ENCODE measurements around the gene TICAM2. TPM values are rescaled to one million over a fixed set of nuclear protein-coding genes. Genes with fewer than 3 reads are reported as not detected.

The TICAM2 gene
- total RNA-seq, 3 donors from 2014 or later: 0.98 to 1.6 (median 1.5) TPM

DNA sequence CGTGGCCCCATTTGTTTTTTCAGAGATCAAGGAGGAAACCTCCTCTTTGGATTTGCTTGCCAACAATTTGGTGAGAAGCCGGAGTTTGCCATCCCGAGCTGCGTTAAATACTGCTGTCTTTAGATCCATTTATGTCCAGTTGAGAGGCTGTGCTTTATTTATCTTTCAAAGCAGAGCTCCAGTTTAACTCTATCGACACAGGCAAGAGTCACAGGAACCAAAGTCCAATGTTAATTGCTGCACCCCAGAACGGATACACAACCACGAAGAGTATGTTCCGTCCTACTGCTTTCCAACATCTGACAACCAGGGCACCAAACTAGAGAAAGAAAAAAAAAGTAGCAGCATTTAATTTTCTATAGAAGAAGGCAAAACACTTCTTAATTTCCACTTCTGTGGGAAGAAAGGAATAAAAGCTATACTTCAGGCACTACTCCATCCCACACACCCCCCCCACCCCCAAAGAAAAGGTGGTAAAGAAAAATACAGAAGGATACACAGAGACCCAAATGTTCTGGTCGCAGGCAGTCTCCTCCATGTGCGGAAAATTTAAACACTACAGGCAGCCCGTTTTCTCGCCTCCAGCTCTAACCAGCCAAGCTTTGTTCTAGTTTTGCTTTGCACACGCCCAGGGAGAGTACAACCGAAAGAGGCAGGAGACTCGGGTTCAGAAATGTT is 58.8 kb downstream of the TICAM2 start:
- TF ChIP-seq CTCF (IDR thresholded peaks at IDR 0.05) (no peak), POLR2A (IDR thresholded peaks at IDR 0.05) (no peak), POLR2AphosphoS5 (IDR thresholded peaks at IDR 0.05) (no peak)
- no peaks in the 10 kb centered on the region for H3K27me3 ChIP-seq
- H3K27ac ChIP-seq: peak overlapping the region; percentile 99 to 100
- intact Hi-C loops (cut with DNase I; ENCODE audit: low total_unique reads): no loop called here
- peak overlapping the region; percentile 85 to 96 (median 90) for H3K4me3 ChIP-seq
- peak; percentile 38 to 53 for DNase-seq (ENCODE audit: low spot score in 2 of 2)
- H3K36me3 ChIP-seq: no peaks in the 10 kb centered on the region
- H3K9me3 ChIP-seq: peaks cover 5 to 10% of the 10 kb centered on the region in 2 donors
- H3K4me1 ChIP-seq: peaks cover 0 to 13% of the 10 kb centered on the region in 2 donors

GRCh38 chr5:115542651-115543364 is 59.5 kb downstream of the TICAM2 start:
- DNase-seq (ENCODE audit: low spot score in 2 of 2): no peak
- H3K36me3 ChIP-seq: no peaks in the 10 kb centered on the region
- peak overlapping the region; percentile 99 to 100 for H3K27ac ChIP-seq
- peaks cover 0 to 13% of the 10 kb centered on the region in 2 donors for H3K4me1 ChIP-seq
- TF ChIP-seq POLR2AphosphoS5 (IDR thresholded peaks at IDR 0.05) (no peak), CTCF (IDR thresholded peaks at IDR 0.05) (no peak), POLR2A (IDR thresholded peaks at IDR 0.05) (no peak)
- intact Hi-C loops (cut with DNase I; ENCODE audit: low total_unique reads): no loop called here
- H3K27me3 ChIP-seq: no peaks in the 10 kb centered on the region
- peak overlapping the region; percentile 85 to 96 (median 90) for H3K4me3 ChIP-seq
- H3K9me3 ChIP-seq: peaks cover 5 to 10% of the 10 kb centered on the region in 2 donors

GRCh38 chr5:115542086-115542485 is 60.2 kb downstream of the TICAM2 start:
- H3K27me3 ChIP-seq: no peaks in the 10 kb centered on the region
- peaks cover 0 to 13% of the 10 kb centered on the region in 2 donors for H3K4me1 ChIP-seq
- TF ChIP-seq CTCF (IDR thresholded peaks at IDR 0.05): no peak
- no peak for TF ChIP-seq POLR2AphosphoS5 (IDR thresholded peaks at IDR 0.05)
- no peak for TF ChIP-seq POLR2A (IDR thresholded peaks at IDR 0.05)
- H3K4me3 ChIP-seq: peak overlapping the region; percentile 85 to 96 (median 90)
- H3K9me3 ChIP-seq: peaks cover 5 to 10% of the 10 kb centered on the region in 2 donors
- DNase-seq (ENCODE audit: low spot score in 2 of 2): no peak
- H3K27ac ChIP-seq: peak overlapping the region; percentile 99 to 100
- no peaks in the 10 kb centered on the region for H3K36me3 ChIP-seq
- intact Hi-C loops (cut with DNase I; ENCODE audit: low total_unique reads): no loop called here

DNA sequence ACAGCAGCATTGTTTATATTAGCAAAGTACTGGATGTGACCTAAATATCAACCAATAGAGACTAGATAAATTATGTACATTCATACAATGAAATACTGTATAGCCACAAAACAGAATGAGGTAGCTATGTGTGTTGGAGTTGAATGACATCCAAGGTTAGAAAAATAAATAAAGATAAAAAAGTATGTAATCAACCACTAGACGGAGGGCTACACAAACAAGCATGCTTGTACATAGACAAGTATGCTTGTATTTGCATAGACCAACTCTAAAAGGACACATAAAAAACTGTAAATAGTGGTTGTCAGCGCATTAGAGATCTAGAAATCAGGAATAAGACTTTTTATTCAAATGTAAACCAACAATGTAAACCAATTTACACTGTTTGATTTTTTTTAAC is 60.7 kb downstream of the TICAM2 start:
- Histone ChIP-seq H3K27me3 (no peaks in the 10 kb centered on the region), H3K9me3 (peaks cover 5 to 10% of the 10 kb centered on the region in 2 donors), H3K4me1 (peaks cover 0 to 13% of the 10 kb centered on the region in 2 donors), H3K27ac (peak overlapping the region; percentile 99 to 100), H3K36me3 (no peaks in the 10 kb centered on the region), H3K4me3 (peak overlapping the region; percentile 85 to 96 (median 90))
- no peak for TF ChIP-seq CTCF (IDR thresholded peaks at IDR 0.05)
- no peak for TF ChIP-seq POLR2AphosphoS5 (IDR thresholded peaks at IDR 0.05)
- TF ChIP-seq POLR2A (IDR thresholded peaks at IDR 0.05): no peak
- intact Hi-C loops (cut with DNase I; ENCODE audit: low total_unique reads): no loop called here
- DNase-seq (ENCODE audit: low spot score in 2 of 2): no peak

GRCh38 chr5:115535479-115536035 is 66.7 kb downstream of the TICAM2 start:
- Histone ChIP-seq H3K27me3 (no peaks in the 10 kb centered on the region), H3K27ac (no peak overlapping the region), H3K36me3 (no peaks in the 10 kb centered on the region), H3K9me3 (no peaks in the 10 kb centered on the region), H3K4me3 (no peak overlapping the region), H3K4me1 (peaks cover 0 to 11% of the 10 kb centered on the region in 2 donors)
- no peak for TF ChIP-seq POLR2AphosphoS5 (IDR thresholded peaks at IDR 0.05)
- TF ChIP-seq CTCF (IDR thresholded peaks at IDR 0.05): no peak
- no peak for TF ChIP-seq POLR2A (IDR thresholded peaks at IDR 0.05)
- DNase-seq (ENCODE audit: low spot score in 2 of 2): no peak
- intact Hi-C loops (cut with DNase I; ENCODE audit: low total_unique reads): no loop called here

All from breast epithelium (tissue), 4 donors.